ENCODE results near the gene XKR3.

DNA sequence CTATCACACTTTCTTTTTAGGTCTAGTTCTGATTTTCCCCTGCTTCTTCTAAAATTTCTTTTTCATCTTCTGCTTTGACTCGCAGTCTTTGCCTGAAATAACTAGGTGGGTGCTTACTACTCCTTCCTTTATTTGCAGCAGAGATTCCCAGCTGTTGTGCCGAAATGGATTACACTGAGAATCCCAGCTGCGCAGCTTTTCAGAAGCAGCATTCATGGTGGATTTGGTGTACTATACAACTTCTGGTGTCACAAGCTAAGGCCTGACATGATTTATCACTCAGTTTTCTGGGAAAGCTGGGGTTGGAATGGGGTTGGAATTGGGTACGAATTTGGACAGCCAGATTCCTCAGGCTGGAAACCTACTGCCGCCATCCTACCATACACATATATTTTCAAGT is 6.0 kb upstream of the XKR3 start:
- TF ChIP-seq EZH2 (IDR thresholded peaks at IDR 0.05; ENCODE audit: low read depth, low read length, severe bottlenecking) (no peak), POLR2AphosphoS5 (IDR thresholded peaks at IDR 0.05; ENCODE audit: low read depth, low read length) (no peak), POLR2A (IDR thresholded peaks at IDR 0.05; ENCODE audit: control extremely low read depth in 1 of 2, low read depth in 2 of 2, low read length in 2 of 2) (no peak), GABPA (IDR thresholded peaks at IDR 0.05; ENCODE audit: borderline replicate concordance, insufficient read depth, low read length) (no peak), SUZ12 (IDR thresholded peaks at IDR 0.05; ENCODE audit: low read length) (no peak), YY1 (IDR thresholded peaks at IDR 0.05; ENCODE audit: low read depth, low read length) (no peak), TEAD4 (IDR thresholded peaks at IDR 0.05; ENCODE audit: low read depth, low read length) (no peak), CHD2 (IDR thresholded peaks at IDR 0.05; ENCODE audit: low read length) (no peak), NRF1 (IDR thresholded peaks at IDR 0.05; ENCODE audit: low read depth, low read length) (no peak), RAD21 (IDR thresholded peaks at IDR 0.05 in 1 of 2, conservative IDR thresholded peaks at IDR 0.05 in 1 of 2; ENCODE audit: low read depth in 2 of 2, low read length in 2 of 2) (no peak), POU5F1 (IDR thresholded peaks at IDR 0.05; ENCODE audit: low read depth, low read length) (no peak)
- TF ChIP-seq, protein P1, sequence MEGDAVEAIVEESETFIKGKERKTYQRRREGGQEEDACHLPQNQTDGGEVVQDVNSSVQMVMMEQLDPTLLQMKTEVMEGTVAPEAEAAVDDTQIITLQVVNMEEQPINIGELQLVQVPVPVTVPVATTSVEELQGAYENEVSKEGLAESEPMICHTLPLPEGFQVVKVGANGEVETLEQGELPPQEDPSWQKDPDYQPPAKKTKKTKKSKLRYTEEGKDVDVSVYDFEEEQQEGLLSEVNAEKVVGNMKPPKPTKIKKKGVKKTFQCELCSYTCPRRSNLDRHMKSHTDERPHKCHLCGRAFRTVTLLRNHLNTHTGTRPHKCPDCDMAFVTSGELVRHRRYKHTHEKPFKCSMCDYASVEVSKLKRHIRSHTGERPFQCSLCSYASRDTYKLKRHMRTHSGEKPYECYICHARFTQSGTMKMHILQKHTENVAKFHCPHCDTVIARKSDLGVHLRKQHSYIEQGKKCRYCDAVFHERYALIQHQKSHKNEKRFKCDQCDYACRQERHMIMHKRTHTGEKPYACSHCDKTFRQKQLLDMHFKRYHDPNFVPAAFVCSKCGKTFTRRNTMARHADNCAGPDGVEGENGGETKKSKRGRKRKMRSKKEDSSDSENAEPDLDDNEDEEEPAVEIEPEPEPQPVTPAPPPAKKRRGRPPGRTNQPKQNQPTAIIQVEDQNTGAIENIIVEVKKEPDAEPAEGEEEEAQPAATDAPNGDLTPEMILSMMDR (IDR thresholded peaks at IDR 0.05; ENCODE audit: control extremely low read depth in 1 of 3, insufficient read depth in 1 of 3, low read depth in 1 of 3, low read length in 3 of 3): no peak
- TF ChIP-seq, protein P2, sequence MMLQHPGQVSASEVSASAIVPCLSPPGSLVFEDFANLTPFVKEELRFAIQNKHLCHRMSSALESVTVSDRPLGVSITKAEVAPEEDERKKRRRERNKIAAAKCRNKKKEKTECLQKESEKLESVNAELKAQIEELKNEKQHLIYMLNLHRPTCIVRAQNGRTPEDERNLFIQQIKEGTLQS (IDR thresholded peaks at IDR 0.05; ENCODE audit: insufficient read depth, low read depth, low read length): no peak
